ENCODE data around the gene VTA1. TPM values are rescaled to one million over a fixed set of nuclear protein-coding genes. Genes with fewer than 3 reads are reported as not detected.

The VTA1 gene
- total RNA-seq, 4 donors from 2014 or later: 42.2 to 55.0 (median 50.2) TPM

GRCh38 chr6:142162780-142163179, 15.7 kb downstream of the VTA1 start:
- Histone ChIP-seq H3K27me3 (no peaks in the 10 kb centered on the region), H3K27ac (no peak overlapping the region), H3K4me3 (no peak overlapping the region), H3K9me3 (no peaks in the 10 kb centered on the region), H3K4me1 (peaks cover 0 to 14% (median 0%) of the 10 kb centered on the region in 3 donors), H3K36me3 (peaks cover 0 to 17% (median 9%) of the 10 kb centered on the region in 3 donors)
- intact Hi-C loops (cut with DNase I): no loop called here
- WGBS, 2 donors: 86 to 88% methylated on average over 1 of the region's 1 CpG
- no peak for DNase-seq
- TF ChIP-seq CTCF (IDR thresholded peaks at IDR 0.05) (no peak), POLR2A (IDR thresholded peaks at IDR 0.05) (no peak)

- intact Hi-C loops (cut with DNase I): no loop called here
- Histone ChIP-seq H3K4me1 (peaks cover 0 to 14% (median 0%) of the 10 kb centered on the region in 3 donors), H3K27me3 (no peaks in the 10 kb centered on the region), H3K36me3 (peaks cover 0 to 40% (median 9%) of the 10 kb centered on the region in 3 donors), H3K9me3 (no peaks in the 10 kb centered on the region), H3K4me3 (no peak overlapping the region), H3K27ac (no peak overlapping the region)
- WGBS, 2 donors: 74 to 81% methylated on average over 4 of the region's 4 CpGs
- no peak for DNase-seq
- TF ChIP-seq CTCF (IDR thresholded peaks at IDR 0.05) (no peak), POLR2A (IDR thresholded peaks at IDR 0.05) (no peak)
Observed at GRCh38 chr6:142165227-142165626, 18.2 kb downstream of the VTA1 start.

- Histone ChIP-seq H3K27ac (no peak overlapping the region), H3K4me3 (no peak overlapping the region), H3K4me1 (peaks cover 0 to 14% (median 0%) of the 10 kb centered on the region in 3 donors), H3K27me3 (no peaks in the 10 kb centered on the region), H3K36me3 (peaks cover 0 to 58% (median 14%) of the 10 kb centered on the region in 3 donors), H3K9me3 (no peaks in the 10 kb centered on the region)
- TF ChIP-seq POLR2A (IDR thresholded peaks at IDR 0.05) (no peak), CTCF (IDR thresholded peaks at IDR 0.05) (no peak)
- 59 to 67% methylated on average over 3 of the region's 3 CpGs for WGBS, 2 donors
- intact Hi-C loops (cut with DNase I): no loop called here
- DNase-seq: no peak
Observed at GRCh38 chr6:142167071-142167470, 20.0 kb downstream of the VTA1 start.

GRCh38 chr6:142167486-142167885, 20.4 kb downstream of the VTA1 start:
- peaks cover 0 to 62% (median 14%) of the 10 kb centered on the region in 3 donors for H3K36me3 ChIP-seq
- WGBS, 2 donors: 55 to 87% methylated on average over 2 of the region's 2 CpGs
- no peak overlapping the region for H3K27ac ChIP-seq
- no peak for DNase-seq
- no peak overlapping the region for H3K4me3 ChIP-seq
- no peaks in the 10 kb centered on the region for H3K27me3 ChIP-seq
- intact Hi-C loops (cut with DNase I): no loop called here
- H3K9me3 ChIP-seq: no peaks in the 10 kb centered on the region
- H3K4me1 ChIP-seq: peaks cover 0 to 13% (median 0%) of the 10 kb centered on the region in 3 donors
- TF ChIP-seq CTCF (IDR thresholded peaks at IDR 0.05) (no peak), POLR2A (IDR thresholded peaks at IDR 0.05) (no peak)

GRCh38 chr6:142171351-142171750, 24.3 kb downstream of the VTA1 start:
- TF ChIP-seq POLR2A (IDR thresholded peaks at IDR 0.05) (no peak), CTCF (IDR thresholded peaks at IDR 0.05) (no peak)
- Histone ChIP-seq H3K27me3 (no peaks in the 10 kb centered on the region), H3K27ac (no peak overlapping the region), H3K4me1 (no peaks in the 10 kb centered on the region), H3K9me3 (no peaks in the 10 kb centered on the region), H3K36me3 (peaks cover 12 to 94% (median 14%) of the 10 kb centered on the region in 3 donors), H3K4me3 (no peak overlapping the region)
- no peak for DNase-seq
- intact Hi-C loops (cut with DNase I): no loop called here

Data from esophagus squamous epithelium (tissue), 5 donors.